ENCODE results near the gene MAML2.
"Not testable (repeated sequence)": the region's sequence is repeated elsewhere in the genome, so short reads cannot be mapped to it uniquely, and the experiment has no call there.

The MAML2 gene

GRCh38 chr11:96290031-96290430 is 53.0 kb downstream of the MAML2 start:
- H3K27ac ChIP-seq, result no peak overlapping the region
- TF ChIP-seq CTCF (IDR thresholded peaks at IDR 0.05), result no peak
- no peak for TF ChIP-seq ZFX (IDR thresholded peaks at IDR 0.05; ENCODE audit: borderline replicate concordance)

- H3K27ac ChIP-seq, result no peak overlapping the region
- TF ChIP-seq ZFX (IDR thresholded peaks at IDR 0.05; ENCODE audit: borderline replicate concordance), result no peak
- TF ChIP-seq CTCF (IDR thresholded peaks at IDR 0.05), result no peak
Observed at GRCh38 chr11:96288915-96289314, 54.1 kb downstream of the MAML2 start.

GRCh38 chr11:96287822-96288439 is 55.1 kb downstream of the MAML2 start:
- no peak overlapping the region for H3K27ac ChIP-seq
- no peak for TF ChIP-seq CTCF (IDR thresholded peaks at IDR 0.05)
- TF ChIP-seq ZFX (IDR thresholded peaks at IDR 0.05; ENCODE audit: borderline replicate concordance), result no peak

- H3K27ac ChIP-seq, result not testable (repeated sequence)
Observed at GRCh38 chr11:96285985-96286384, 57.0 kb downstream of the MAML2 start.

GRCh38 chr11:96284917-96285316 is 58.1 kb downstream of the MAML2 start:
- no peak overlapping the region for H3K27ac ChIP-seq
- TF ChIP-seq CTCF (IDR thresholded peaks at IDR 0.05), result no peak
- TF ChIP-seq ZFX (IDR thresholded peaks at IDR 0.05; ENCODE audit: borderline replicate concordance), result no peak

GRCh38 chr11:96284401-96284800 is 58.6 kb downstream of the MAML2 start:
- no peak overlapping the region for H3K27ac ChIP-seq
- TF ChIP-seq ZFX (IDR thresholded peaks at IDR 0.05; ENCODE audit: borderline replicate concordance) (no peak), CTCF (IDR thresholded peaks at IDR 0.05) (no peak)

- no peak overlapping the region for H3K27ac ChIP-seq
- TF ChIP-seq ZFX (IDR thresholded peaks at IDR 0.05; ENCODE audit: borderline replicate concordance) (no peak), CTCF (IDR thresholded peaks at IDR 0.05) (no peak)
Observed at GRCh38 chr11:96282625-96283220, 60.3 kb downstream of the MAML2 start.

GRCh38 chr11:96280444-96280843 is 62.6 kb downstream of the MAML2 start:
- H3K27ac ChIP-seq, result no peak overlapping the region
- TF ChIP-seq ZFX (IDR thresholded peaks at IDR 0.05; ENCODE audit: borderline replicate concordance) (no peak), CTCF (IDR thresholded peaks at IDR 0.05) (no peak)

Measured in 22Rv1 (cell line).